Activated gamma-delta T cell (primary cell): Measurements from ENCODE around the gene USHBP1.

Experiments used
- DNase-seq: peaks from one replicate; lab custom pipeline; 2025; lab: John Stamatoyannopoulos, UW

Gene USHBP1

GRCh38 chr19:17263712-17264640 lies 569 bp downstream of the USHBP1 start:
- DNase-seq = no peak

GRCh38 chr19:17262557-17262956 lies 2.0 kb downstream of the USHBP1 start:
- no peak for DNase-seq

- DNase-seq = peak; percentile 58
Measured at GRCh38 chr19:17260842-17261325, 3.7 kb downstream of the USHBP1 start.

- DNase-seq = no peak
Measured at GRCh38 chr19:17259934-17260333, 4.6 kb downstream of the USHBP1 start.

GRCh38 chr19:17259118-17259780 lies 5.3 kb downstream of the USHBP1 start:
- DNase-seq = no peak

- no peak for DNase-seq
Measured at GRCh38 chr19:17256130-17256529, 8.4 kb downstream of the USHBP1 start.

- no peak for DNase-seq
Measured at GRCh38 chr19:17255150-17255621, 9.4 kb downstream of the USHBP1 start.

GRCh38 chr19:17254636-17255035 lies 9.9 kb downstream of the USHBP1 start:
- DNase-seq = no peak

- DNase-seq = no peak
Measured at GRCh38 chr19:17249887-17250548, 14.5 kb downstream of the USHBP1 start.

- no peak for DNase-seq
Measured at GRCh38 chr19:17248011-17248776, 16.4 kb downstream of the USHBP1 start.

GRCh38 chr19:17246681-17247425 lies 17.7 kb downstream of the USHBP1 start:
- DNase-seq = no peak

- DNase-seq = no peak
Measured at GRCh38 chr19:17245535-17245984, 19.0 kb downstream of the USHBP1 start, which contains the start of gene NR2F6. NR2F6 (minus strand) TSS chr19:17245919; CDS start chr19:17245220, 699 bp downstream.

GRCh38 chr19:17244618-17245534 lies 19.7 kb downstream of the USHBP1 start:
- no peak for DNase-seq

- no peak for DNase-seq
Measured at GRCh38 chr19:17243830-17244617, 20.5 kb downstream of the USHBP1 start.

- no peak for DNase-seq
Measured at GRCh38 chr19:17243211-17243829, 21.2 kb downstream of the USHBP1 start.

GRCh38 chr19:17242431-17243208 lies 21.9 kb downstream of the USHBP1 start:
- no peak for DNase-seq

GRCh38 chr19:17240826-17241399 lies 23.6 kb downstream of the USHBP1 start:
- no peak for DNase-seq
